M059J (cell line): ENCODE measurements around the gene XPA. TPM values are rescaled to one million over a fixed set of nuclear protein-coding genes. Genes with fewer than 3 reads are reported as not detected.
"Not testable (repeated sequence)": the region's sequence is repeated elsewhere in the genome, so short reads cannot be mapped to it uniquely, and the experiment has no call there.

Experiments
- DNase-seq: peaks from one replicate; pipeline ENCODE4 v3.0.0-alpha.2; 2012; ENCODE audit warnings: low read depth
- total RNA-seq: library from RNA; depleted of rRNA; stranded (reverse); fragments of >200 nt; shearing (Covaris generic); gene quantifications from 2 replicates; pipeline ENCODE4 v1.2.3, GENCODE V29; 2014; rRNA removed

The XPA gene
- total RNA-seq: 9.5 and 13.9 TPM in 2 replicates

- DNase-seq: peak; percentile 96
Observed at GRCh38 chr9:97696803-97697601, at the start of gene XPA. Gene XPA (minus strand): TSS chr9:97697340. CDS start chr9:97697292, 48 bp downstream.

DNA sequence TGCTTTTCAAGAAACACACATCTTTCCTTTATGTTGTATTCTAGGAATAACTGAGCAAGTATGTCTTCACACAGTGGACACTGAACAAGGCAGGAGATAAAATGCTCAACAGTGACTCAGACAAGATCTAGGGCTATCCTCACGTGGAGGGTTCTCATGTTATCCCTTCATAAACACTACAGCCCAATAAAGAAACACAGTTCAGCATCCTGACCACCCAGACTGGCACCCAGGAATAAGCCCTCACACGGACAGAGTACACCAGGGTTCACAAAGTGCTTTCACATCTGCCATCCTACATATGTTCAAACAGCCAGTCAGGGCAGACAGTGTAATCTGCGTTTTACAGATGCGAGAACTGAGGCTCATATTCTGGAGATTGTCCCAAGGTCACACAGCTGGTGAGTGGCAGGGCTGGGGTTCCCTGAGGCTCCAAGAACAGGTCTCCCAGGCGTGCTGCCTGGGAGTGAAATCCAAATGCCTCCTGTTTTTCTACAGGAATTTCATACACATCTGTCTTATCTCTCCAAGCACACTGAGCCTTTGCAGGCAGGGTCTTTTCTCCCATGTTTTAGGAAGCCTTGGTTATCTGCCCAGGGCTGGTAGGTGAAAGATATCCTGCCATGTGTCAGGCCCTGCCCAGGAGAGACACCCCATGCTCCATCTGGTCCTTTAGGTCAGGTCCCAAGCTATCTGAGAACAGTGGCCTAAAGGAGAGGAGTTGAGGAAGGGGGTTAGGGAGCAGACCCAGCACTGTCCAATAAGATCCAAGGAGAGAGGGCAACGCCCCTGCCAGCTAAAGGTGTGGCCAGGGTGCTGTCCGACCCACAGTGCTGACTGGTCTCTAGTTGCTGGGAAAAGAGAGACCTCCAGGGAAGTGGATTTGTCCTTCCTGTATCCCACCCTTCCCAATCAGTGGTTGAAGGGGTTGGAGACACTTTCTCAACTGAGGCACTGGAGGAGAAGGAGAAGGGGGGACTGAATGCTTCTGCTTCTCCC is 47.9 kb upstream of the XPA start:
- no peak for DNase-seq

GRCh38 chr9:97744025-97744424 is 46.9 kb upstream of the XPA start:
- not testable (repeated sequence) for DNase-seq

DNA sequence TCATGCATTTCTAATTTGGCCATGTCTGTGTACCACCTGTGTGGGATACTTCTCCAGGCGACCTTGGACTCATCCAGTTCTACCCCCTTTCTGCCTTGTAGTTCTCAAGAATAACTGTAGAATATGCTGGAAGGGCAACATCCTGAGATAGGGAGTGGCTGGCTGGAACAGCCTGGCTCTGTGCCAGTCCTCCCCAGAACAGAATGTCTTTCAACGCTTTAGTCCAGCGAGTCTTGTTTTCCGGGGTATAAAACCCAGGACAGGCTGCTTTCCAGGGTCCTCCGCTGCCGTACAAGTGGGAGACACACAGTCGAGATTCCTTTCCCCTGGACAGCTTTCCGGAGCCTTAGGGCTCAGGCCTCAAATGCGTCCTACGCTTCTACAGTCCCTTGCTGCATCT is 45.4 kb upstream of the XPA start:
- DNase-seq: no peak

DNA sequence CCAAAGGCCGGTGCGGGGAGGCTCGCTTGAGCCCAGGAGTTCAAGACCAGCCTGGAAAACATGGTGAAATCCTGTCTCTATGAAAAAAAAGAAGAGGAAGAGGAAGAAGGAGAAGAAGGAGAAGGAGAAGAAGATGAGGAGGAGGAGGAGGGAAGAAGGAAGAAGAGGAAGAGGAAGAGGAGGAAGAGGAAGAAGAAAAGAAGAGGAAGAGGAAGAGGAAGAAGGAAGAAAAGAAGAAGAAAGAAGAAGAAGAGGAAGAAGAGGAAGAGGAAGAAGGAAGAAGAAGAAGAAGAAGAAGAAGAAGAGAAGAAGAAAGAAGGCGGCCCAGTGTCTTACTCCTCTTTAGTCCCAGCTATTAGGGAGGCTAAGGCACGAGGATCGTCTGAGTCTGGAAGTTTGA is 44.8 kb upstream of the XPA start:
- no peak for DNase-seq

DNA sequence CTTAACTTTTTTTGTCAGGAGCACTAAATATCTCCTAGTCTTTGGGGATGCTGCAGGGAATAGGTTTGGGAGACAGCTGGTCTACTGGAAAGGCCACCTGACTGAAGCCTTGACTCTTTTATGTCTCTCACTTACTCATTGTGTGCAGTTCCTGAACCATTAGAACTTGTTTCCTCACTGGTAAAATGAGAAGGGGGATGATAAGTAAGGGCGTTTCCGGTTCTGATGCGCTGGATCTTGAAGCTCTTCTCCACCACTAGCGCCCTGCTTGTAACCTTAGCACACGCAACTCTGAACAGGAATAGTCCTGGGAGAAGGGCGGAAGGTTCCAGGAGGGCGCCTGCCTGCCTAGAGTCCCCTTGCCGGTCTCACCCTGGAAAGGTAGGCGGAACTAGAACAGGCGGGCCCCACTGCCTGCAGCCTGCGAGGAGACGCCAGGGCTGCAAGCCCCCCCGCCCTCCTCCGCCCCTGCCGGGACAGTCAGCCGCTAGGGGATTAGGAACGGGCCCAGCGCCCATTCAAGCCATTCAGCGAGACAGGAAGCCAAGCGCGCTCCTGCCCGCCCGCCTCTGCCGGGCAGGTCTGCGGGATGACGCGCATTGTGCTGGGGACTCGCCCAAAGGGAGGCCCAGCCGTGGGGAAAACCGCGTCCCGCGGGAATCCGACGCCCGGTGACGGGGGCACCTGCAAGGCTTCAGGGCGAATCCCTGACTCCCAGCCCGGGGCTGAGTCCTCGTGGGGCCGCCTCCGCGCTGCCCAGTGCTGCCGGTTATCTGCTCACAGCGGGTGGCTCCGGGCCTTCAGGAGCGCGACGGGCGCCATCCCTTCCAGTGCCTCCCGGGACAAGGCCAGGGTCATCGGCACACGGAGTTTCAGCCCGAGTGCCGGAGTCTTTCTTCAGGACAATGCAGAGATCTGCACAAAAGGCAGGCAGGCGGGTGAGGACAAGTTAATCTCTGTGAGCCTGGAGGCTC is 44.0 kb upstream of the XPA start:
- DNase-seq: peak; percentile 75

DNA sequence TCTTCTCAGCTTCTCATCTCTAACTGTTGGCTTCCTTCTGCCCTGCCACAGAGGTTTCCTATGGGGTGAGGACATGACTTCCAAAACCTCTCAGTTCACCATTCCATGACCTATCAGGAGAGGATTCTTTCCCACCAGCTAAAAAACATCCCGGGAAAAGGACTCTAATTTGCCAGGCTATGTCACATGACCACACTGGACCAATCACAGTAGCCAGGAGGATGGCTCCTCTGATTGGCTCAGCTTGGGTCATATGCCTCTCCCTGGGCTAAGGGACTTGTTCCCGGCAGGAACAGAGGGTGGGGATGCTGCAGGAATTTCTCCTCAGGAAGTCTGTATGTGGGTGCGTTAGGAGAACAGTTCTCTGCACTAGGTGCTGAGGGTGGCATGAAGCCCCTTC is 40.3 kb upstream of the XPA start:
- DNase-seq: peak; percentile 57

DNA sequence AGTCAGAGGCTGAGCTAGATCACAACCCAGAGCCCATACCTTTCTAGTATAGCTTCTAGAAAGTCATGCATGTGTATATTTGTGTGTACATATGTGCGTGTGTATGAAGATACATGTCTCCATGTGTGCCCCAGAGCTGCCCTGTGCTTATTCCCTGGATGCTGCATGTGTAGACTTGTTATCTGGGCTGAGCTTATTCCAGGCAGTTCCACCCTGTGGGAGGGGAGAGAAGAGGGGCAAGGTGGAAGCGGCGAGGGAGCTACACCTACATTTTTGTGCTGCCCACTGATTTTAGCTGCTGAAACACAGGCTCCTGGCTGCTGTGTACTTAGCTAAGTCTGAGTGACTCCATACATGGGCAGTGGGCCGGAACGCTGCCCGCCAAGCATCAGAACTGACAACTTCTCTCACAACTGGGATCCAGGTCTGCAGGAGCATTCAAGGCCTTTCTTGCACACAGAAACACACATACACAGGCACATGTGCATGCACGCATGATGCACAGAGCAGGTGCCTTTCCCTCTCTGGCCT is 38.0 kb upstream of the XPA start:
- no peak for DNase-seq

DNA sequence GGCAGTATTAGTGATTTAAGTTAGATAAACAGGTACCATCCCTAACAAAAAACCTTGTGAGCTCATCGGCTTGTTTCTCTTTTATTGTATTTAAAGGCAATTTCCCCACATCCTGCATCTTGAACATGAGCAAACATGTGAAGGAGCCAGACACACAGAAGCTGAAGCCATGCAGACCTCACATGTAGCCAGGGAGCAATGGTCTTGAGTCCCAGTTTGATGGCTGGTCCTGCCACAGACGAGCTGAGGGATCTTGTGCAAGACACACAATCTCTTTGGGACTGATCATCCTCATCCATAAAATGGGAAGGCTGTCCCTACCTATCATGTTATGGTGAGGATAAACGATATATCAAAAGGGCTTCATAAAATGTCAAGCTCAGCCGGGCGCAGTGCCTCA is 29.6 kb upstream of the XPA start:
- DNase-seq: no peak

DNA sequence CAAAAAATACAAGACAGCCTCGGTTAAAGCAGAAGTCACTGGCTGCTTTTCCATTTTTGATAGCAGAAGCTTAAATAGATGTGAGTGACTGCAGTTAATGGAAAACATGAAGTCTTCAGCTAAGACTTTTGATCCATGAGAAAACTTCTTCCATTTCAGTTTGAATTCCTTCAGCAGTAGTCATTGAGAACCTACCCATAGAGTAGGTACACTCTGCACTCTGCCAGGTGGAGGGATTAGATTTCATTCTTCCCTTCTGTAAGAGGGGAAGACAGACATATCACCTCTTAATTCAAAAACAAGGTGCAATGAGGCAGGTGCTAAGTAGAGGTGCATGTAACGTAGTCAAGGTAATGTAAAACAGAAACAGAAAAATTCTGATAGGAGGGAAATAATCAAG is 26.7 kb upstream of the XPA start:
- DNase-seq: no peak

DNA sequence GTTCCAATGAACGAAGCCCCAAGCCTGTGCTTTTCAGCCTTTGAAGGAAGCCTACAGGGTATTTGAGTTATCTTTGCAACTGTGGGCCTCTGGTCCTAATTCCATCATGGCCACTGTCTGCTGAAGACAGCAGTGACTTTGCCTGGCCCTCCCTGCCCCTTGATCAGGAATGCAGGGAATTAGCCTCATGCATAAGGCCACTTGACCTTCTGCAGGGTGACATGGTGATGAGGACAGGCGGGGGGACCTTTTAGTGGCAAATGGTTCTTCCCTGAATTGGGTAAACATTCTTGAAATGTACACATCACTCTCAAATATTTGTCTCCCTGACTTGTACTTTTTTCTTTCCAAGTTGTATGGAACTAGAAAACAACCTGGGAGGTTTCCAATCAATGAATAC is 25.2 kb upstream of the XPA start:
- DNase-seq: no peak

DNA sequence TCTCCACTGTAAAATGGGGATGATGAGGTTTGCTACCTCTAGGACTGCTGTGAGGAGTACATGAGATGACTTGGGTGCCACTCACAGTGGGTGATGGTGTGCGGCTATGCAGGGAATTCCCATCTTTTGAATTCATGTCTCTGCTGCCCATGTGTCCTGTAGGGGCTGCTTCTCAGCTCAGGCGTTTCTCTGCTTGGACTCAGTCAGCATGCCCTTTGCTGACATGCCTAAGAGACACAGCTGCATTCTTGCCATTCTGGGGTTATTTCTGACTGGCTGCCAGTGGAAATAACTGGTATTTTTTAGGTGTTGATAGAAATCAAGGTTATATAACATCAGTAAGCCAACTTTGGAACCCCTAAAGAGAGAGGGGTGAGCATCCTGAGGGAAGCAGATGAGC is 24.3 kb upstream of the XPA start:
- peak; percentile 9 for DNase-seq

DNA sequence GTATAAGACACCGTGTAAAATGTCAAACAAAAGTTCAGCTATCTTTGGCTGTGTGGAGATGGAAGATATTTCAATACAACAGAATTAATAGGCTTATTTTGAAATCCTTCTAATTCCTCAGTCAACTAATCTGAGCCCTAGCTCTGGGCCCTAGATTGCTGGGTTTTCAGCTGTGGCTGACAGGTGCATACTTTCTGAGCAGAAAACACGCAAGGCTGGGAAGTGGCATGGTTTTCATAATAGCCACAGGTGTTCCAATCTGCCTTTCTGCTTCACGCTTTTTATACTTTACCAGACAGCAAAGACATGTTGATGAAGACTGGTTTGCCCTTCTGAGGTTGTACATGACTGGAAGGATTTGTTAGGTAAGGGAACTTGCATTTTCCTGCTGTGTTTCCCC is 20.7 kb upstream of the XPA start:
- no peak for DNase-seq

DNA sequence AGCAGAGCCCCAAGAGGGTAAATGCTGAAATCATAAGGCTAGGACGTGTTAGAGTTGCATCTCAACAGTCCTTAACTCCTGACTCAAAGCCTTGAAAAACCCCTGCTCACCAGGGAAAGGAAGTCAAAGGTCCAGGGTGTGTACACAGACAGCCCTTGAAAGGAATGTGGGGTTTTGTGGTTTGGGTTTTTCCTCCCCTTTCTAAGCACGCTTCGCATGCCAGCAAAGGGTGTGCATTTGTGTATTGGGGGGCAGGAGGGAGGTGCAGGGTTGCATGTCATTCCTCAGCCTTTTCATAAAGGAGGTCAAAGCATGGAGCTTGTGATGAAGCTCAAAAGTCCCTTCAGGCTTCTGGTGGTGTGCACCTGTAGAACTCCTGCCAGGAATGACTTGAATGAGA is 17.3 kb upstream of the XPA start:
- peak; percentile 89 for DNase-seq

GRCh38 chr9:97711223-97711626 is 14.1 kb upstream of the XPA start:
- no peak for DNase-seq

- peak; percentile 69 for DNase-seq
Observed at GRCh38 chr9:97710356-97711222, 13.4 kb upstream of the XPA start.

DNA sequence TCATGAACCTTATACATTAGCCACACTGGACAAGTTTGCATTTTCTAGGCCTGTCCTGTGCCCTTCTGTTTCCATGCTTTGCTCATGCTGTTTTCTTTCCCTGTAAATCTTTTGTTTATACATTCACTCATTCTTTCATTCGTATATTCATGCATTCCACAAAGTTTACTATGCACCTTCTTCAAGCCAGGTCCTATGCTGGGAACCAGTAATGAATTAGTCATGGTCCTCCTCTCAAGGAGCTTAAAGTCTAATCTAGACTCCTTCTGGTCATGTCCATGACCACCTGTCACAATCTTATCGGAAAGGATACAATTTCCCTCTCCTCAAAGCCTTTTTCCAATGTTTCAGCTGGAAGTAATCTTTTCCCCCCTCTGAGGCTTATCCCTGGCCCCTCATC is 9.1 kb upstream of the XPA start:
- DNase-seq: no peak

- peak; percentile 57 for DNase-seq
Observed at GRCh38 chr9:97705354-97705950, 8.3 kb upstream of the XPA start.

GRCh38 chr9:97704851-97705250 is 7.7 kb upstream of the XPA start:
- DNase-seq: no peak

DNA sequence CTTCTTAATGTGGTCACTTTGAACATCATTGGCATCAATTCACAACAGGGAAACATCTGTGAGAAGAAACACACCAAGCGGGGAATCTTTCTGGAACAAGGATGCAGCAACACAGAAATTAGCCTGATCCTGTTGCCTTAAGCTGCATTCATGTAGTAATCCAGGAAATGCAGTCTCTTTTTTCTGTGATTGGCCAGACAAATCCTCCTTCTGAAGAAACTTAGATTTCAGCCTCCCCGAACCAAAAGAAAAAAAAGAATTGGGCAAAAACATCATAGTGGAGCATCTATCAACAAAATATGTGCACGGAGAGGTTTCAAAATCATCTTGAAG is 7.2 kb upstream of the XPA start:
- no peak for DNase-seq
